NB4 (cell line): ENCODE data around the gene SLC22A17.
A peak's percentile ranks its signal among the peaks of the same experiment; 100 is the strongest.

Experiments
- DNase-seq: peaks from one replicate; pipeline ENCODE4 v3.0.0; 2010; ENCODE audit warnings: low read depth
- H3K4me3 ChIP-seq: one replicate; pipeline ENCODE4 v1.5.1; 2011; ENCODE audit warnings: mild to moderate bottlenecking, low read depth, low read length, moderate library complexity
- MYC ChIP-seq: IDR thresholded peaks from 2 replicates; pipeline ENCODE4 v1.6.1; 2011; ENCODE audit warnings: low read depth, low read length
- POLR2A ChIP-seq: IDR thresholded peaks from 2 replicates; pipeline ENCODE4 v1.6.1; 2011; ENCODE audit warnings: mild to moderate bottlenecking; ENCODE audit not compliant: insufficient read length; ENCODE audit errors: extremely low read depth
- TF ChIP-seq, protein P1 (sequence below): IDR thresholded peaks from one replicate; pipeline ENCODE4 v1.5.1; 2012; ENCODE audit warnings: low read depth, low read length
- TF ChIP-seq, protein P2 (sequence below): IDR thresholded peaks from 2 replicates; pipeline ENCODE4 v1.6.1; 2011; ENCODE audit warnings: low read depth, low read length

Gene SLC22A17

DNA sequence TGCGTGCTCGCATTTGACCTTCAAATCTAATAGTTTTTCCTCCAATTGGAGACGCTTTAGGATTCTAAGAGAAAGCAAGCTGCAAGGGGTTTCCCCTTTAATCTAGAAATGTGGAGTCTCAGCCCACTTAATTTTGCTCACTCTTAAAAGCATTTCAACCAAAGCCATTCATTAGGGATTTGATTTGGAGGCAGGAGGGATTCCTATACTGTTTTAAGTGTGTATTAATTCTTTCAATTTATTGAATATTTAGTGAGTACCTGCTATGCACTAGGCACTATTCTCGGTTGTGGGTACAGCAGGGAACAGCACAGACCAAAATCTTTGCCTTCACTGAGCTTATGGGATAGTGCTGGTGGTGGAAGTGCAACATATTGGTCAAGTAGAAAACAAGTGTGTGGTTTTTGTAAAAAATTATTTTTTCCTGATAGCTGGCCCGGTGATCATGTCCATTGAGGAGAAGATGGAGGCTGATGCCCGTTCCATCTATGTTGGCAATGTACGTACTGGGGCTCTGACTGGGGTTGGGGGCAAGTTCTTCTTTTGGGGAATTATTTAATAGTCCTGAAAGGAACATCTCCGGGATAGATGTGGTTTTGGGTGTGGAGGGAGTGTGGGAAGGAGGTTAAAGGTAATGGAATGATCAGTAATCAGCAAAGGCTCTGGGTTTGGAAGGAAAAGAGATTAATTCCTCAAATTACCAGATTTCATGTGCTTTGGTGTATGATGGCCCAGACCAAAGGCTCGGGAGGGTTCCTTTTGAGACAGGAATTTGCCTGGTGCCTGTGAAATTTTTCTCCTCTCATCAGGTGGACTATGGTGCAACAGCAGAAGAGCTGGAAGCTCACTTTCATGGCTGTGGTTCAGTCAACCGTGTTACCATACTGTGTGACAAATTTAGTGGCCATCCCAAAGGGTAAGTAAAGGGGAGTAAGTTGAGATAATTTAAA lies 29.8 kb downstream of the SLC22A17 start:
- H3K4me3 ChIP-seq: peak overlapping the region; percentile 99
- DNase-seq: no peak
- TF ChIP-seq, protein P1, sequence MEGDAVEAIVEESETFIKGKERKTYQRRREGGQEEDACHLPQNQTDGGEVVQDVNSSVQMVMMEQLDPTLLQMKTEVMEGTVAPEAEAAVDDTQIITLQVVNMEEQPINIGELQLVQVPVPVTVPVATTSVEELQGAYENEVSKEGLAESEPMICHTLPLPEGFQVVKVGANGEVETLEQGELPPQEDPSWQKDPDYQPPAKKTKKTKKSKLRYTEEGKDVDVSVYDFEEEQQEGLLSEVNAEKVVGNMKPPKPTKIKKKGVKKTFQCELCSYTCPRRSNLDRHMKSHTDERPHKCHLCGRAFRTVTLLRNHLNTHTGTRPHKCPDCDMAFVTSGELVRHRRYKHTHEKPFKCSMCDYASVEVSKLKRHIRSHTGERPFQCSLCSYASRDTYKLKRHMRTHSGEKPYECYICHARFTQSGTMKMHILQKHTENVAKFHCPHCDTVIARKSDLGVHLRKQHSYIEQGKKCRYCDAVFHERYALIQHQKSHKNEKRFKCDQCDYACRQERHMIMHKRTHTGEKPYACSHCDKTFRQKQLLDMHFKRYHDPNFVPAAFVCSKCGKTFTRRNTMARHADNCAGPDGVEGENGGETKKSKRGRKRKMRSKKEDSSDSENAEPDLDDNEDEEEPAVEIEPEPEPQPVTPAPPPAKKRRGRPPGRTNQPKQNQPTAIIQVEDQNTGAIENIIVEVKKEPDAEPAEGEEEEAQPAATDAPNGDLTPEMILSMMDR: no peak
- no peak for TF ChIP-seq MYC
- TF ChIP-seq, protein P2, sequence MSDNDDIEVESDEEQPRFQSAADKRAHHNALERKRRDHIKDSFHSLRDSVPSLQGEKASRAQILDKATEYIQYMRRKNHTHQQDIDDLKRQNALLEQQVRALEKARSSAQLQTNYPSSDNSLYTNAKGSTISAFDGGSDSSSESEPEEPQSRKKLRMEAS: no peak
- TF ChIP-seq POLR2A: no peak

DNA sequence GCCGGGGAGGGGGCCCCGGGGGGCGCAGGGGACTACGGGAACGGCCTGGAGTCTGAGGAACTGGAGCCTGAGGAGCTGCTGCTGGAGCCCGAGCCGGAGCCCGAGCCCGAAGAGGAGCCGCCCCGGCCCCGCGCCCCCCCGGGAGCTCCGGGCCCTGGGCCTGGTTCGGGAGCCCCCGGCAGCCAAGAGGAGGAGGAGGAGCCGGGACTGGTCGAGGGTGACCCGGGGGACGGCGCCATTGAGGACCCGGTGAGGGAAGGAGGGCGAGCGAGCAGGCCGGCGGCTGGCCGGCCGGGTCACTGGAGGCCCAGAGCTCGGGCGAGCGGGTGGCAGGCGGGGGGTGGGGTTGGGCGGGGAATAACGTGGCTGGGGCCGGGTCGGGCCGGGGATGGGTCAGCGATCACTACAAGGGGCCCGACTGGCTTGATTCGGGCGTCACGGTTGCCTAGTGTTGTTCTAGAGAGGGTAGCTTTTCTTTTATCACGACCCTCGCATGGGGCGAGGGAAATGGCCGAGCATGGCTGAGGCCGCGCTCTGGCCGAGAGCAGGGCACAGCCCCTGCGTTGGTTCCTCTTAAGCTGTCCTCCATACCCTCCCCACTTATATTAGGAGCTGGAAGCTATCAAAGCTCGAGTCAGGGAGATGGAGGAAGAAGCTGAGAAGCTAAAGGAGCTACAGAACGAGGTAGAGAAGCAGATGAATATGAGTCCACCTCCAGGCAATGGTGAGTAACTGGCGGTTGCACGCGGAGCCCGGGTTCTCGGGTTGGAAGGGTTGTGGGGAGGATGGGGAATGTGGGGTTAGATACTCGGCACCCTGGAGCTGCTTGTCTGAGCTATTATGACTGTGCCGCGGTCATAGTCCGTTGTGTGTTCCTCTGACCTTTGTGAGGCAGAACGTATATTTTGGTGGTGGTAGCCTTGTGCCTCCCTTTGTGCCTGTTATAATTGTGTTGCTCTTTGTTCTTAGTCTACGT lies 30.8 kb downstream of the SLC22A17 start:
- peak; percentile 18 for TF ChIP-seq MYC
- TF ChIP-seq POLR2A: no peak
- TF ChIP-seq, protein P1: no peak
- TF ChIP-seq, protein P2: no peak
- H3K4me3 ChIP-seq: peak overlapping the region; percentile 99
- DNase-seq: peak; percentile 60

DNA sequence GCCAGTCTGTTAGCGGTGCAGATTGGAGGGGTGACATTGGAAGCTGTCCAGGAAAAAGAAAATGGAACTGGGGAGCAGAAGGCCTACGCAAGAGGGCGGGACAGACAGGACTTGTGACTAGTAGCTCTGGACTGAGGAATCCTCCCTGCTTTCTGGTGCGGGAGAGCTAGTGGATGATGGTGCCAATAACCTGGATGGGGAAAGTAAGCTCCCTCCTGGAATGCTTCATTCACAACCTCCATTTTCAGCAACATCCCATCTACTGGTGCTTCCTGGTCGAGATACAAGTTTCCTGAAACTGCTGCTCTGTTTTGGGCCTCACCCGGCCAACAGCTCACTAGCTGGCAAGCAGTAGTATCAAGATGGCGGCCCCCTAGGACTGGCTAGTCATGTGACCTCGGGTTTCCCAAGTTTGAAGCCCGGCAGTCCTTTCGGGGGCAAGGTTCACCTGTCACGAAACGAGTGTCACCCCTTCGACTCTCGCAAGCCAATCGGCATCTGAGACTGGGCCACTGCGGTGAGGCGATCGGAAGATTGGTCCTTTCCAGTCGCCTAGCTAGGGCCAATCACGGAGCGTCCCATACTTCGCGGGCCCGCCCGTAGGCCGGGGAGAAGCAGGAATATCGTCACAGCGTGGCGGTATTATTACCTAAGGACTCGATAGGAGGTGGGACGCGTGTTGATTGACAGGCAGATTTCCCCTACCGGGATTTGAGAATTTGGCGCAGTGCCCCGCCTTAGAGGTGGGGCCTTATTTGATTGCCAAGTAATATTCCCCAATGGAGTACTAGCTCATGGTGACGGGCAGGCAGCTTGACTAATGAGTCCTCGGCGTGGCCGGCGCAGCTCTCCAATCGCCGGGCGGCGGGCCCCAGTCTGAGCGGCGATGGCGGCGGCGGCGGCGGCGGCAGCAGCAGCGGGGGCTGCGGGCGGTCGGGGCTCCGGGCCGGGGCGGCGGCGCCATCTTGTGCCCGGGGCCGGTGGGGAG lies 31.8 kb downstream of the SLC22A17 start, which contains the start of gene PABPN1:
Gene PABPN1, plus strand, starts transcription at position 874 of the 988 bp plus-strand sequence. Its CDS starts 13 bp downstream, at position 887.
- H3K4me3 ChIP-seq: peak within 1 kb of the TSS; percentile 99
- DNase-seq: peak; percentile 99
- TF ChIP-seq, protein P2: peak; percentile 77
- TF ChIP-seq MYC (peak; percentile 21; the same call in 1 of the 2 replicates), POLR2A (peak; percentile 59)
- TF ChIP-seq, protein P1: no peak

DNA sequence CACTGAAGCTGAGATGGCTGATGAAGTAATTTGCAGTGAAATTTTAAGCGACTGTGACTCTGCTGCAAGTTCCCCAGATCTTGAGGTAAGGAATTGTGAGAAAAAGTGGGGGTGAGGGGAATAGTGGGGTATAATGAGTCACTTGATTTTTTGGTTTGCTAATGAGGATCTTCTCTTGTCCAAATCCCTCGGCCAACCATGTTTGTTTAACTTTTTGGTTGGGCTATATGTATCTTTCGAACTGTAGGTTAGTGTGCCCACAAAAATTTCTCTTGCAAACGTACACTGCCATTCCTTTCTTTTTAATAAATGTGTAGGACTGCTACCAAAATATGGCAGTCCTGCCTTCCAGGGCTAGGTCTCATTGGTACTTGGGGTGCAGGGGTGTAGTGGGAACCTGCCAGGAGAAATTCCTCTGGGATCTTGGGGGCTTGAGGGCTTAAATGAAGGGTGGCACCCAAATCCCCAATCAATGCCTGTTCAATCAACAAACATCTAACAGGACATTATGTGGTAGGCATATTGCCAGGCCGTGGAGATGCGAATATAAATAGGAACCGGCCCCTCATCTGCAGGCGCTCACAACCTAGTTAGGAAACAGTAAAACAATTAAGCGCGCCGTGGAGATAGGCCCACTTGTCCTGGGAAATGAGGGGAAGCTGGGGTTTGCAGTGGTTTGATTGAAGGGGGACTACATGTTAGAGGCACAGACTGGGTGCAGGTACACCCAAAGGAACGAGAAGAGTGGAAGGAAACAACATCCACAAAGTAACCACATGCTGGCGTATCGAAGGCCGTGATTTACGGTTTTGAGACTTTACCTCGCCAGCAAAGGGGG lies 32.7 kb downstream of the SLC22A17 start:
- no peak for DNase-seq
- H3K4me3 ChIP-seq: peak overlapping the region; percentile 71
- no peak for TF ChIP-seq MYC
- TF ChIP-seq, protein P1: no peak
- TF ChIP-seq, protein P2: no peak
- TF ChIP-seq POLR2A: no peak
